ENCODE data around the gene IL2RA. TPM values are rescaled to one million over a fixed set of nuclear protein-coding genes. Genes with fewer than 3 reads are reported as not detected.
A peak's percentile ranks its signal among the peaks of the same experiment; 100 is the strongest.

The IL2RA gene
- total RNA-seq, 2 donors from 2014 or later: 21.0 to 48.2 TPM

- H3K27me3 ChIP-seq (replicated peaks; ENCODE audit: insufficient read depth): no peaks in the 10 kb centered on the region
- no peaks in the 10 kb centered on the region for H3K36me3 ChIP-seq
- TF ChIP-seq CTCF (IDR thresholded peaks at IDR 0.05): no peak
- no peak overlapping the region for H3K27ac ChIP-seq
- ATAC-seq (ENCODE audit: insufficient number of reproducible peaks, low FRiP score, low read depth) (no peak), DNase-seq (ENCODE audit: low spot score) (no peak)
- H3K4me3 ChIP-seq: no peak overlapping the region
- no peaks in the 10 kb centered on the region for H3K9me3 ChIP-seq
- H3K4me1 ChIP-seq (ENCODE audit: control insufficient read depth in 1 of 2, low read depth in 2 of 2): no peaks in the 10 kb centered on the region
These were observed 51.6 kb downstream of the IL2RA start for GRCh38 chr10:6010569-6010968.

GRCh38 chr10:6009961-6010360 is 52.2 kb downstream of the IL2RA start:
- Histone ChIP-seq H3K36me3 (no peaks in the 10 kb centered on the region), H3K4me3 (no peak overlapping the region), H3K27me3 (replicated peaks; ENCODE audit: insufficient read depth) (no peaks in the 10 kb centered on the region), H3K9me3 (no peaks in the 10 kb centered on the region), H3K4me1 (ENCODE audit: control insufficient read depth in 1 of 2, low read depth in 2 of 2) (no peaks in the 10 kb centered on the region), H3K27ac (no peak overlapping the region)
- ATAC-seq (ENCODE audit: insufficient number of reproducible peaks, low FRiP score, low read depth) (no peak), DNase-seq (ENCODE audit: low spot score) (no peak)
- TF ChIP-seq CTCF (IDR thresholded peaks at IDR 0.05): no peak

GRCh38 chr10:6009150-6009549 is 53.0 kb downstream of the IL2RA start:
- ATAC-seq (ENCODE audit: insufficient number of reproducible peaks, low FRiP score, low read depth): no peak
- Histone ChIP-seq H3K27me3 (replicated peaks; ENCODE audit: insufficient read depth) (no peaks in the 10 kb centered on the region), H3K36me3 (no peaks in the 10 kb centered on the region), H3K4me3 (peak overlapping the region; percentile 21), H3K9me3 (no peaks in the 10 kb centered on the region), H3K27ac (no peak overlapping the region), H3K4me1 (ENCODE audit: control insufficient read depth in 1 of 2, low read depth in 2 of 2) (no peaks in the 10 kb centered on the region)
- no peak for TF ChIP-seq CTCF (IDR thresholded peaks at IDR 0.05)
- no peak for DNase-seq (ENCODE audit: low spot score)

GRCh38 chr10:6008497-6009142 is 53.5 kb downstream of the IL2RA start:
- no peak overlapping the region for H3K27ac ChIP-seq

GRCh38 chr10:6006991-6007390 is 55.2 kb downstream of the IL2RA start:
- Histone ChIP-seq H3K27me3 (replicated peaks; ENCODE audit: insufficient read depth) (no peaks in the 10 kb centered on the region), H3K27ac (no peak overlapping the region), H3K4me3 (no peak overlapping the region), H3K36me3 (no peaks in the 10 kb centered on the region), H3K9me3 (no peaks in the 10 kb centered on the region), H3K4me1 (ENCODE audit: control insufficient read depth in 1 of 2, low read depth in 2 of 2) (no peaks in the 10 kb centered on the region)
- no peak for DNase-seq (ENCODE audit: low spot score)
- ATAC-seq (ENCODE audit: insufficient number of reproducible peaks, low FRiP score, low read depth): no peak
- no peak for TF ChIP-seq CTCF (IDR thresholded peaks at IDR 0.05)

More at GRCh38 chr10:6008497-6009142, 53.5 kb downstream of the IL2RA start:
- no peak for TF ChIP-seq CTCF (IDR thresholded peaks at IDR 0.05)
- no peak for ATAC-seq (ENCODE audit: insufficient number of reproducible peaks, low FRiP score, low read depth)
- H3K4me1 ChIP-seq (ENCODE audit: control insufficient read depth in 1 of 2, low read depth in 2 of 2): no peaks in the 10 kb centered on the region
- H3K9me3 ChIP-seq: no peaks in the 10 kb centered on the region
- H3K27me3 ChIP-seq (replicated peaks; ENCODE audit: insufficient read depth): no peaks in the 10 kb centered on the region
- H3K36me3 ChIP-seq: no peaks in the 10 kb centered on the region
- no peak for DNase-seq (ENCODE audit: low spot score)
- peak overlapping the region; percentile 21 for H3K4me3 ChIP-seq
